Fibroblast of lung (primary cell): ENCODE data around the gene NUBP1. TPM values are rescaled to one million over a fixed set of nuclear protein-coding genes. Genes with fewer than 3 reads are reported as not detected.

Source experiments
- DNase-seq, 2 donors: peaks; one replicate each; pipeline versions ENCODE4 v3.0.0 to v3.0.0-alpha.2; 2010; ENCODE audit warnings: low read depth in 2 of 2
- H2AFZ ChIP-seq: 2 replicates; pipeline ENCODE4 v1.5.1; 2012; ENCODE audit warnings: low read length, control low read depth, inconsistent platforms
- H3K27ac ChIP-seq: 2 replicates; pipeline ENCODE4 v1.5.1; 2011; ENCODE audit warnings: low read length, control low read depth; ENCODE audit not compliant: insufficient read depth
- H3K27me3 ChIP-seq: 2 replicates; pipeline ENCODE4 v1.5.1; 2011; ENCODE audit warnings: mild to moderate bottlenecking, low read length; ENCODE audit not compliant: control insufficient read depth, insufficient read depth
- H3K36me3 ChIP-seq: 2 replicates; pipeline ENCODE4 v1.5.1; 2011; ENCODE audit warnings: low read length; ENCODE audit not compliant: control insufficient read depth, insufficient read depth
- H3K4me1 ChIP-seq: 2 replicates; pipeline ENCODE4 v1.5.1; 2011; ENCODE audit warnings: low read length; ENCODE audit not compliant: control insufficient read depth, insufficient read depth; ENCODE audit errors: extremely low read depth
- H3K4me2 ChIP-seq: 2 replicates; pipeline ENCODE4 v1.5.1; 2011; ENCODE audit warnings: low read length, control low read depth; ENCODE audit not compliant: insufficient read depth; ENCODE audit errors: extremely low read depth
- H3K4me3 ChIP-seq, 4 experiments: fragments of 200-600 bp in 1 of 4; sonication (generic) in 1 of 4; replicated peaks in 1 of 4; 2 replicates each; pipeline ENCODE4 v1.5.1; 2011 to 2016; ENCODE audit warnings: low read length in 4 of 4, low read depth in 3 of 4, mild to moderate bottlenecking in 3 of 4, control low read depth in 2 of 4, inconsistent platforms in 1 of 4, mixed read lengths in 1 of 4; ENCODE audit not compliant: insufficient read depth in 1 of 4; ENCODE audit errors: control extremely low read depth in 1 of 4
- H3K79me2 ChIP-seq: 2 replicates; pipeline ENCODE4 v1.5.1; 2012; ENCODE audit warnings: mild to moderate bottlenecking, low read length, inconsistent platforms; ENCODE audit not compliant: control insufficient read depth, insufficient read depth
- H3K9ac ChIP-seq: 2 replicates; pipeline ENCODE4 v1.5.1; 2011; ENCODE audit warnings: mild to moderate bottlenecking, low read length, control low read depth; ENCODE audit not compliant: insufficient read depth
- H3K9me3 ChIP-seq: 2 replicates; pipeline ENCODE4 v1.5.1; 2012; ENCODE audit warnings: low read depth, low read length; ENCODE audit not compliant: control insufficient read depth, insufficient read depth
- H4K20me1 ChIP-seq: 2 replicates; pipeline ENCODE4 v1.5.1; 2011; ENCODE audit warnings: low read length; ENCODE audit not compliant: control insufficient read depth, insufficient read depth; ENCODE audit errors: extremely low read depth
- CTCF ChIP-seq, 2 donors: IDR thresholded peaks in 1 of 2; conservative IDR thresholded peaks in 1 of 2; 1 replicate in 1 of 2; 2 replicates in 1 of 2; pipeline ENCODE4 v1.5.1; 2011 to 2012; ENCODE audit warnings: low read length in 2 of 2, control low read depth in 1 of 2, inconsistent platforms in 1 of 2, low read depth in 1 of 2, mild to moderate bottlenecking in 1 of 2
- EZH2 ChIP-seq: IDR thresholded peaks from 2 replicates; pipeline ENCODE4 v1.5.1; 2012; ENCODE audit warnings: low read length, control low read depth, mild to moderate bottlenecking; ENCODE audit errors: missing control alignments
- polyA plus RNA-seq, 2 donors: library from polyadenylated mRNA; depleted of rRNA in 1 of 2; stranded (reverse) in 1 of 2; unstranded in 1 of 2; fragments of >200 nt; gene quantifications; 2 replicates each; pipeline ENCODE4 v1.2.1, GENCODE V29; 2011 to 2012; ENCODE audit warnings: missing spikeins in 1 of 2
- total RNA-seq: library from RNA; depleted of rRNA; stranded (reverse); fragments of >200 nt; gene quantifications from 2 replicates; pipeline ENCODE4 v1.2.1, GENCODE V29; 2014

The NUBP1 gene
- total and polyA plus RNA-seq, 2 donors (not counting 1 experiment from before 2014, with no cell fraction given): 16.7 to 29.7 TPM

GRCh38 chr16:10761373-10761772 is 17.7 kb downstream of the NUBP1 start:
- Histone ChIP-seq H3K4me2 (no peak overlapping the region), H3K79me2 (no peaks in the 10 kb centered on the region), H4K20me1 (no peaks in the 10 kb centered on the region), H3K4me3 (no peak overlapping the region), H3K9me3 (no peaks in the 10 kb centered on the region), H3K27ac (no peak overlapping the region), H3K9ac (no peak overlapping the region), H3K4me1 (no peaks in the 10 kb centered on the region), H3K36me3 (peaks cover 13% of the 10 kb centered on the region), H3K27me3 (no peaks in the 10 kb centered on the region), H2AFZ (no peak overlapping the region)
- no peak for TF ChIP-seq CTCF (conservative IDR thresholded peaks at IDR 0.05 in 1 of 2, IDR thresholded peaks at IDR 0.05 in 1 of 2; ENCODE audit: low read depth in 1 of 2, low read length in 2 of 2)
- no peak for TF ChIP-seq EZH2
- no peak for DNase-seq

DNA sequence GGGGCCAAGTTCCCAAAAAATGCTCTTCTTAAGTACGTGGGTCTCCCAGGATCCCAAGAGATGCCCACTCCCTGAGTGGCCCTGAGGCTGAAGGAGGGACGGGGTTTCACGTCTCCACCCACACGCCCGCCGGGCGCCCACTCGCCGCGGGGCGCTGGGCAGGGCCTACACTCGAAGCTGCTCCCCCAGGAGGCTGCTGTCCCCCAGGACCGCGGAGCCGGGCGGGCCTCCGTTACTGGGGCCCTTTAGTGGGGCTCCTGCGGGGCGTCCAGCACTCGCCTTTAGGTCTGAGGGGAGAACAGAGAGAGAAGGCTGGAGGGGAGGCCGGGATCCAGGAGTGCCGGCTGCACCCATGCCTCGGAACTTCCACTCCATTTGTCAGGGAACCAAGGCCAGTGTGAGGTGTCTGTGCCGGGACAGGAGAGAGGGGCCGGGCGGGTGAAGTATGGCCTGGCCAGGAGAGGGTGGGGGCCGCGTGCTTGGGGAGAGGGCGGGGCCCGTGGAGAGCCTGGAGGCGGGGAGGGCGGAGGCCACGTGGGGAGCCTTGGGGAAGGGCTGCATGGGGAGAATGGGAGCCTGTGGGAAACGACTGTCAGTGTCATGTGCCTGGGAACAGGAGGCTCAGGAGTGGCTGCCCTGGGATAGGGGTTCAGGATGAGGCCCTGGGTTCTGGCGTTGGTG is 18.8 kb downstream of the NUBP1 start:
- H3K27ac ChIP-seq: no peak overlapping the region
- H3K79me2 ChIP-seq: no peaks in the 10 kb centered on the region
- no peaks in the 10 kb centered on the region for H3K4me1 ChIP-seq
- H2AFZ ChIP-seq: no peak overlapping the region
- no peak for DNase-seq
- H3K4me2 ChIP-seq: no peak overlapping the region
- no peak overlapping the region for H3K4me3 ChIP-seq
- peaks cover 12% of the 10 kb centered on the region for H3K36me3 ChIP-seq
- no peaks in the 10 kb centered on the region for H3K27me3 ChIP-seq
- no peaks in the 10 kb centered on the region for H4K20me1 ChIP-seq
- H3K9me3 ChIP-seq: no peaks in the 10 kb centered on the region
- H3K9ac ChIP-seq: no peak overlapping the region
- TF ChIP-seq EZH2: no peak
- TF ChIP-seq CTCF (conservative IDR thresholded peaks at IDR 0.05 in 1 of 2, IDR thresholded peaks at IDR 0.05 in 1 of 2; ENCODE audit: low read depth in 1 of 2, low read length in 2 of 2): no peak

DNA sequence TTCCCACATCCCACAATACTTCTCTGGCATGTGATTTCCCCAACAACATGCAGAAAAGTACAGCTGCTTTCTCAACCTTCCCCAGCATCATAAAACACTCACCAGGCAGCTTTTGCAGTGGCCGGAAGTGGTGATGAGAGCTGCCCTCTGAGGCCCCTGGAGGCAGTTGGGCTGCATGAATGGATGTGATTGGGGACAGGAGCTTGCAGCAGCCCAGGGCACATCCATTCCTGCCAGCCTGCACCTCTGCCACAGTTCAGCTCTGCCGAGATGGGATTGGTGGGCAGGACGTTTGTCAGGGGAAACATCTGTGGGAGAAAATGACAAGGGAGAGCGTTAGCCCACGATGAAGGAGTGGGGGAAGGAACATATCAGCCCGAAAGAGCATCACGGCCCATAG is 19.8 kb downstream of the NUBP1 start:
- no peak overlapping the region for H3K4me3 ChIP-seq
- H3K27me3 ChIP-seq: no peaks in the 10 kb centered on the region
- no peak overlapping the region for H3K9ac ChIP-seq
- H3K79me2 ChIP-seq: no peaks in the 10 kb centered on the region
- no peak overlapping the region for H2AFZ ChIP-seq
- no peak overlapping the region for H3K27ac ChIP-seq
- DNase-seq: no peak
- no peaks in the 10 kb centered on the region for H3K9me3 ChIP-seq
- peaks cover 10% of the 10 kb centered on the region for H3K36me3 ChIP-seq
- no peak overlapping the region for H3K4me2 ChIP-seq
- H3K4me1 ChIP-seq: no peaks in the 10 kb centered on the region
- TF ChIP-seq EZH2: no peak
- H4K20me1 ChIP-seq: no peaks in the 10 kb centered on the region
